K562 (cell line): ENCODE data around the gene CARMIL1. TPM values are rescaled to one million over a fixed set of nuclear protein-coding genes. Genes with fewer than 3 reads are reported as not detected.

Experiments
- ATAC-seq: fragments of 200-7000 bp; cut with Tn5 transposase; 3 replicates; pipeline ENCODE4 v1.9.1; 2020; ENCODE audit warnings: moderate library complexity
- BruUV-seq: library from RNA; stranded (reverse); fragments of 400-500 nt; replicated peaks from 2 replicates; lab custom pipeline; 2021; lab: Mats Ljungman, UMichigan
- CTCF ChIA-PET: fragments of 300-600 bp; formaldehyde crosslinking; extraction: SDS; loops from one replicate; lab custom pipeline; 2021; ENCODE audit warnings: low intra/inter-chr PET ratio; lab: Yijun Ruan, JAX
- POLR2A ChIA-PET: fragments of 300-600, 350-650 bp; sonication (Branson Sonifier 250); formaldehyde crosslinking; extraction: SDS; loops from one replicate; lab custom pipeline; 2021; ENCODE audit warnings: antibody characterized with exemption, inconsistent platforms; lab: Yijun Ruan, JAX
- DNase-seq, 4 experiments: peaks; one replicate each; pipeline versions ENCODE4 v3.0.0 to v3.0.0-alpha.2; 2011 to 2018; ENCODE audit warnings: low spot score in 3 of 4, mixed read lengths in 3 of 4; ENCODE audit errors: extremely low read depth in 1 of 4
- FAIRE-seq: peaks from 2 replicates; lab custom pipeline; 2011; peaks lifted over from hg19 to GRCh38; lab: Jason Lieb, UNC
- H2AFZ ChIP-seq: 2 replicates; pipeline ENCODE4 v1.6.0; 2011; ENCODE audit warnings: low read depth, low read length, control low read depth, inconsistent platforms
- H3K27ac ChIP-seq: fragments of 200-600 bp; 3 replicates; pipeline ENCODE4 v1.8.0; 2011; ENCODE audit warnings: low read depth, mild to moderate bottlenecking, control low read depth, inconsistent platforms, low read length, moderate library complexity, mixed read lengths; ENCODE audit errors: extremely low read depth
- H3K27me3 ChIP-seq, 2 experiments: fragments of 300-600 bp in 1 of 2; 2 replicates in 1 of 2; 3 replicates in 1 of 2; pipeline versions ENCODE4 v1.6.0 to v1.8.0; 2011; ENCODE audit warnings: inconsistent platforms in 2 of 2, low read length in 2 of 2, mild to moderate bottlenecking in 1 of 2, mixed read lengths in 1 of 2, moderate library complexity in 1 of 2; ENCODE audit not compliant: control insufficient read depth in 2 of 2, insufficient read depth in 2 of 2
- H3K36me3 ChIP-seq: fragments of 300-600 bp; 3 replicates; pipeline ENCODE4 v1.8.0; 2011; ENCODE audit warnings: mild to moderate bottlenecking, low read length, inconsistent platforms; ENCODE audit not compliant: control insufficient read depth, insufficient read depth
- H3K4me1 ChIP-seq, 2 experiments: fragments of 200-600 bp in 1 of 2; replicated peaks in 1 of 2; 2 replicates in 1 of 2; 3 replicates in 1 of 2; pipeline versions ENCODE4 v1.5.1 to v1.8.0; 2011; ENCODE audit warnings: inconsistent platforms in 2 of 2, low read length in 2 of 2, mild to moderate bottlenecking in 1 of 2, mixed read lengths in 1 of 2, moderate library complexity in 1 of 2; ENCODE audit not compliant: control insufficient read depth in 2 of 2, insufficient read depth in 2 of 2
- H3K4me2 ChIP-seq: 2 replicates; pipeline ENCODE4 v1.6.1; 2011; ENCODE audit warnings: low read length, control low read depth, inconsistent platforms, mixed read lengths; ENCODE audit not compliant: insufficient read depth
- H3K4me3 ChIP-seq: fragments of 200-600 bp; sonication (generic), shearing (Covaris generic); 2 replicates; pipeline ENCODE4 v1.5.1; 2016; ENCODE audit warnings: control low read depth, inconsistent platforms
- H3K79me2 ChIP-seq: fragments of 200-600 bp; 3 replicates; pipeline ENCODE4 v1.8.0; 2011; ENCODE audit warnings: low read length, inconsistent platforms; ENCODE audit not compliant: control insufficient read depth, insufficient read depth
- H3K9ac ChIP-seq, 2 experiments: 2 replicates each; pipeline versions ENCODE4 v1.6.0 to v1.6.1; 2011; ENCODE audit warnings: low read depth in 2 of 2, low read length in 2 of 2, control low read depth in 1 of 2, inconsistent platforms in 1 of 2, mild to moderate bottlenecking in 1 of 2, mixed read lengths in 1 of 2; ENCODE audit not compliant: insufficient read depth in 1 of 2
- H3K9me1 ChIP-seq: one replicate; pipeline ENCODE4 v1.6.0; 2011; ENCODE audit warnings: inconsistent platforms, mild to moderate bottlenecking, low read length, moderate library complexity; ENCODE audit not compliant: control insufficient read depth, insufficient read depth
- H3K9me3 ChIP-seq: replicated peaks from 2 replicates; pipeline ENCODE4 v1.5.1; 2011; ENCODE audit warnings: low read depth, low read length, inconsistent platforms; ENCODE audit not compliant: control insufficient read depth, insufficient read depth
- H4K20me1 ChIP-seq: replicated peaks from 2 replicates; pipeline ENCODE4 v1.6.1; 2011; ENCODE audit warnings: low read length, inconsistent platforms, mixed read lengths; ENCODE audit not compliant: control insufficient read depth, insufficient read depth
- NFIC ChIP-seq: fragments of 450-650 bp; IDR thresholded peaks from 2 replicates; pipeline ENCODE4 v1.6.1; 2017; ENCODE audit warnings: mild to moderate bottlenecking, inconsistent platforms
- ZFP30 ChIP-seq: fragments of 250-450 bp; sonication (Bioruptor Pico); IDR thresholded peaks from 2 replicates; pipeline ENCODE4 v1.8.0; 2022; ENCODE audit warnings: moderate library complexity, mild to moderate bottlenecking, inconsistent platforms, borderline replicate concordance
- ZNF76 ChIP-seq: fragments of 250-450 bp; sonication (Bioruptor Pico); IDR thresholded peaks from 2 replicates; pipeline ENCODE4 v1.4.0; 2020; ENCODE audit warnings: mild to moderate bottlenecking, moderate library complexity, borderline replicate concordance
- WGBS: fragments of 100-300 bp; shearing (Covaris generic); methylation state at CpG from one replicate; pipeline ENCODE4 v1.1.6; 2016; ENCODE audit warnings: low coverage, mixed read lengths; ENCODE audit not compliant: insufficient coverage; ENCODE audit errors: missing lambda C conversion rate; 5-methylcytosine and 5-hydroxymethylcytosine counted together
- in situ Hi-C: fragments of 300-500 bp; cut with MboI; formaldehyde crosslinking; loops from 4 replicates; pipeline ENCODE4 v1.15.0; 2018; ENCODE audit warnings: inconsistent platforms, mixed read lengths
- intact Hi-C: fragments of 100-400 bp; cut with micrococcal nuclease; formaldehyde crosslinking; loops from 2 replicates; pipeline ENCODE4 v1.14.2; 2022
- polyA plus RNA-seq, 8 experiments: library from polyadenylated mRNA; depleted of rRNA in 4 of 8; stranded (reverse) in 5 of 8; unstranded in 3 of 8; fragments of >200 nt; fragmentation: Nextera tagmentation in 2 of 8; fragmentation: Illumina TruSeq in 1 of 8; extraction: Ambion mirVana in 2 of 8; extraction: Trizol in 1 of 8; gene quantifications; 2 replicates each; pipeline versions ENCODE4 v1.2.1 to v1.2.3, GENCODE V29; 2011 to 2014; ENCODE audit warnings: inconsistent platforms in 1 of 8, missing spikeins in 1 of 8
- total RNA-seq, 7 experiments: library from RNA; depleted of rRNA in 6 of 7; stranded (reverse); fragments of >200 nt in 6 of 7; fragmentation: Illumina TruSeq in 2 of 7; extraction: Trizol in 2 of 7; gene quantifications; 2 replicates each; pipeline versions ENCODE4 v1.2.1 to v1.2.3, GENCODE V29; 2011 to 2021; ENCODE audit warnings: low replicate concordance in 1 of 7
- TF ChIP-seq, protein P1 (sequence below): fragments of 250-450 bp; sonication (Bioruptor Pico); IDR thresholded peaks from 2 replicates; pipeline ENCODE4 v1.8.0; 2021; ENCODE audit warnings: borderline replicate concordance, mild to moderate bottlenecking, moderate library complexity; ENCODE audit not compliant: poor library complexity, severe bottlenecking

The CARMIL1 gene
- total and polyA plus RNA-seq, 9 of the 15 experiments (the other 6 are each of a cell fraction or from before 2014, with no cell fraction given), result 0.04 to 0.32 (median 0.10) TPM; not detected in 1

DNA sequence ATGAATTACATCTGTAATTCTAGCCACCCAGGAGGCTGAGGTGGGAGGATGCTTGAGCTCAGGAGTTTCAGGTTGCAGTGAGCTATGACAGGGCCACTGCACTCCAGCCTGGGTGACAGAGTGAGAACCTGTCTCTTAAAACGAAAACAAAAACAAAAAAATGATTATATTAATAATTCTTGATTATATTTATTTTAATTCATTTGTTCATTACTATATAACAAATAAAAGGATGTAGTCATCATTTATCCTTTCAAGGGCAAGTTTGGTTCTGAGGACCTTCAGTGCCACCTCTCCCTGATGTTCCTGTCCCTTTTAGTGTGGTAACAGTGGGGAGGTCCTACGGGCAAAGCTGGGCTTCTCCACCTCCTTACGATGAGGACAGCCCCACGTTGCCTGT is 205.7 kb downstream of the CARMIL1 start (continued):
- TF ChIP-seq ZFP30 (CRISPR knock-in tag) (no peak), ZNF76 (CRISPR knock-in tag) (no peak)

DNA sequence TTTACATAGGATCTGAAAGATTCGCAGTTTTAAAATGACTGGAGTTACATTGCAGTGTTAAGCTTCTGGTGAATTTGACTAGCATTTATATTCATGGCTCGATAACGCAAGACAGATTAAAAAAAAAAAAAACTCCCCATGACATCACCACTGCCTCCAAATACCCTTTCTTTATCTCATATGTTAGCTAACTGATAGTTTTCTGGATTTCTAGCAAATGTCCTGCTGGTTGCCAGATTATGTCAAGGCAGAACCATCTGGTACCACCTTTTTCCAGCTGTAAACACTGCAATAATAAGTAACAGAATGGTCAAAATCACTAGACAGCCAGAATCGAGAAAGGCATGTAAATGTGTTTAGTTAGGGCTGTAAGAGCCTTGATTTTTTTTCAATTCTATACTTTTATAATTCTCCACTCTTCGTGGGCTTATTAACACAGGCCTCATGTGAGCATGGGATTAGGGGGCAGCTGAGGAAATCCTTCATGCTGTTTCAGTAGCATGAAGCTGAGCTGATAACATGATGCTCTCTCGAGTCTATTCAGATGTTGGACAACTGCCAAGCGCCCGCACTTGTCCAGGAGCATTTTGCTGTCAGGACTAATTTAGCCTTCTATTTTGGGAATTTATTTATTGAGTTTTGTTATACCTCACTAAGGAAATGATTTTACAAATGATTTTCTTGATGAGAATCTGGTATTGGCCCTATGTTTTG is 206.8 kb downstream of the CARMIL1 start:
- H3K27me3 ChIP-seq, result no peaks in the 10 kb centered on the region; a peak in 2 of 5 replicates
- TF ChIP-seq, protein P1, sequence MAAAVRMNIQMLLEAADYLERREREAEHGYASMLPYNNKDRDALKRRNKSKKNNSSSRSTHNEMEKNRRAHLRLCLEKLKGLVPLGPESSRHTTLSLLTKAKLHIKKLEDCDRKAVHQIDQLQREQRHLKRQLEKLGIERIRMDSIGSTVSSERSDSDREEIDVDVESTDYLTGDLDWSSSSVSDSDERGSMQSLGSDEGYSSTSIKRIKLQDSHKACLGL (CRISPR knock-in tag), result no peak
- peak; percentile 83 for TF ChIP-seq NFIC
- 5% methylated on average over 8 of the region's 8 CpGs for WGBS
- intact Hi-C loops (no loop called here), in situ Hi-C loops (no loop called here)
- FAIRE-seq, result peak; percentile 11
- H3K4me2 ChIP-seq, result no peak overlapping the region
- no peaks in the 10 kb centered on the region for H3K9me3 ChIP-seq
- no peaks in the 10 kb centered on the region for H3K4me1 ChIP-seq
- H3K36me3 ChIP-seq, result no peaks in the 10 kb centered on the region
- ChIA-PET CTCF (interaction anchor here (0.6 kb wide), 1 partner anchor 222 kb away, joined by 3 read pairs; no protein-coding TSS in a partner anchor), POLR2A (interaction anchor here (1.3 kb wide), 1 partner anchor 9 kb away, joined by 3 read pairs; no protein-coding TSS in a partner anchor)
- H3K4me3 ChIP-seq, result no peak overlapping the region
- no peak overlapping the region for H3K27ac ChIP-seq
- no peaks in the 10 kb centered on the region for H3K79me2 ChIP-seq
- BruUV-seq, result no TSS peak
- peak; percentile 44; the same call in 1 of the 3 replicates for ATAC-seq
- H3K9me1 ChIP-seq, result no peaks in the 10 kb centered on the region
- no peak overlapping the region for H2AFZ ChIP-seq
- DNase-seq, result peak in 2 of 4 experiments; percentile 18 to 64
- no peak overlapping the region for H3K9ac ChIP-seq
- H4K20me1 ChIP-seq, result no peaks in the 10 kb centered on the region
